Activated T-helper 1 cell treated with anti-CD3 and anti-CD28 coated beads, Interleukin-2, amount 50 U/mL, for 16 hours (primary cell): ENCODE measurements around the gene ALOX12B.
"Not testable (repeated sequence)": the region's sequence is repeated elsewhere in the genome, so short reads cannot be mapped to it uniquely, and the experiment has no call there.

Experiments
- DNase-seq, 2 donors: peaks; one replicate each; pipeline ENCODE4 v3.0.0-alpha.2; 2020; ENCODE audit warnings: low read depth in 1 of 2, low spot score in 1 of 2

ALOX12B gene

GRCh38 chr17:8084250-8084649, 3.3 kb downstream of the ALOX12B start:
- no peak for DNase-seq

- DNase-seq = no peak
Observed at GRCh38 chr17:8082292-8082691, 5.2 kb downstream of the ALOX12B start.

- DNase-seq = no peak
Observed at GRCh38 chr17:8081876-8082275, 5.6 kb downstream of the ALOX12B start.

GRCh38 chr17:8080799-8081219, 6.7 kb downstream of the ALOX12B start:
- no peak for DNase-seq

GRCh38 chr17:8080208-8080798, 7.2 kb downstream of the ALOX12B start:
- no peak for DNase-seq

- DNase-seq = peak; percentile 59 to 71
Observed at GRCh38 chr17:8079291-8080207, 8.0 kb downstream of the ALOX12B start.

- DNase-seq = not testable (repeated sequence)
Observed at GRCh38 chr17:8077939-8078338, 9.6 kb downstream of the ALOX12B start.

- no peak for DNase-seq
Observed at GRCh38 chr17:8076502-8077266, 10.8 kb downstream of the ALOX12B start.

- no peak for DNase-seq
Observed at GRCh38 chr17:8075574-8076342, 11.8 kb downstream of the ALOX12B start.

GRCh38 chr17:8075081-8075480, 12.4 kb downstream of the ALOX12B start:
- no peak for DNase-seq

- no peak for DNase-seq
Observed at GRCh38 chr17:8074554-8074953, 13.0 kb downstream of the ALOX12B start.

- DNase-seq = peak; percentile 73 to 79
Observed at GRCh38 chr17:8073627-8074484, 13.7 kb downstream of the ALOX12B start.

GRCh38 chr17:8072729-8073461, 14.6 kb downstream of the ALOX12B start:
- DNase-seq = no peak

- no peak for DNase-seq
Observed at GRCh38 chr17:8072341-8072728, 15.2 kb downstream of the ALOX12B start.

GRCh38 chr17:8071496-8071895, 16.0 kb downstream of the ALOX12B start:
- DNase-seq = no peak

GRCh38 chr17:8069587-8069860, 18.0 kb downstream of the ALOX12B start:
- no peak for DNase-seq

- no peak for DNase-seq
Observed at GRCh38 chr17:8068736-8069586, 18.6 kb downstream of the ALOX12B start.

- DNase-seq = no peak
Observed at GRCh38 chr17:8067806-8068205, 19.7 kb downstream of the ALOX12B start.
